Ovary (tissue), 9 donors: Measurements from ENCODE around the gene ITGA3. TPM values are rescaled to one million over a fixed set of nuclear protein-coding genes. Genes with fewer than 3 reads are reported as not detected.

ENCODE experiments used
- DNase-seq, 5 donors: peaks; one replicate each; pipeline ENCODE4 v3.0.0-alpha.2; 2019 to 2020
- H3K27ac ChIP-seq, 2 donors: fragments of 200-600 bp; one replicate each; pipeline versions ENCODE4 v1.5.1 to v1.8.0; 2019 to 2022
- H3K27me3 ChIP-seq: fragments of 200-600 bp; one replicate; pipeline ENCODE4 v1.8.0; 2022
- H3K36me3 ChIP-seq: fragments of 200-600 bp; sonication (generic); one replicate; pipeline ENCODE4 v1.5.1; 2019
- H3K4me1 ChIP-seq: one replicate; pipeline ENCODE4 v1.8.1; 2013; ENCODE audit warnings: mild to moderate bottlenecking, moderate library complexity; ENCODE audit not compliant: insufficient read depth
- H3K4me3 ChIP-seq: fragments of 200-600 bp; sonication (generic); one replicate; pipeline ENCODE4 v1.5.1; 2017
- H3K9me3 ChIP-seq, 2 donors: fragments of 200-600 bp in 1 of 2; sonication (generic) in 1 of 2; one replicate each; pipeline versions ENCODE4 v1.5.1 to v1.8.1; 2013 to 2019; ENCODE audit warnings: mild to moderate bottlenecking in 1 of 2, moderate library complexity in 1 of 2
- EP300 ChIP-seq: sonication (generic); formaldehyde crosslinking; IDR thresholded peaks from one replicate; pipeline ENCODE4 v1.6.1; 2017; ENCODE audit warnings: antibody characterized with exemption
- POLR2A ChIP-seq: fragments of 450-650 bp; IDR thresholded peaks from one replicate; pipeline ENCODE4 v1.6.1; 2017; ENCODE audit warnings: antibody characterized with exemption, mild to moderate bottlenecking, moderate library complexity
- whole genome bisulfite sequencing, 3 donors: extraction: QIAGEN DNeasy Blood & Tissue Kit in 1 of 3; methylation state at CpG; one replicate each; pipeline versions ENCODE4 v1.1.5 to v1.1.7; 2013 to 2017; 5-methylcytosine and 5-hydroxymethylcytosine counted together
- intact Hi-C, 4 donors: fragments of 100-400 bp; cut with DNase I; formaldehyde crosslinking; loops; one replicate each; pipeline versions ENCODE4 v1.11.0 to v1.15.1; 2022 to 2023
- polyA plus RNA-seq, 2 donors: library from polyadenylated mRNA; stranded (reverse); fragments of 200-250 nt in 1 of 2; fragments of 350-450 nt in 1 of 2; fragmentation: Illumina TruSeq in 1 of 2; extraction: RNeasy Lipid Tissue Mini Kit (QIAGEN cat#74804) in 1 of 2; gene quantifications; one replicate each; pipeline ENCODE4 v1.2.3, GENCODE V29; 2013 to 2014
- total RNA-seq, 7 donors: library from RNA; depleted of rRNA in 2 of 7; stranded (reverse); fragments of >200 nt in 2 of 7; fragmentation: NEBNext Ultra II Directional in 3 of 7; extraction: Animal tissue kit (Norgen Biotek cat#: 25700) in 3 of 7; gene quantifications; one replicate each; pipeline versions ENCODE4 v1.1.0 to v1.2.4, GENCODE V29; 2016 to 2023
- TF ChIP-seq, protein P1 (sequence below), 3 donors: fragments of 450-650 bp in 2 of 3; fragments of 200-600 bp in 1 of 3; IDR thresholded peaks; one replicate each; pipeline versions ENCODE4 v1.5.1 to v1.8.0; 2016 to 2022; ENCODE audit warnings: antibody characterized with exemption in 3 of 3, mild to moderate bottlenecking in 1 of 3
- donor health status: DM: no; HTN: no; CAD: no; lungs with moderate emphysema.
- donor health status: DM: no; HTN: no; CAD: no.
- donor health status: Bipolar disorder and iron deficiency.
- donor health status: DM: yes; HTN: yes; CAD: no.
- donor health status: DM: no; HTN: no; CAD: no.
- donor health status: DM: yes; HTN: yes; CAD: no.

Gene ITGA3
- total and polyA plus RNA-seq, 9 donors: 23.6 to 132 (median 34.2) TPM

DNA sequence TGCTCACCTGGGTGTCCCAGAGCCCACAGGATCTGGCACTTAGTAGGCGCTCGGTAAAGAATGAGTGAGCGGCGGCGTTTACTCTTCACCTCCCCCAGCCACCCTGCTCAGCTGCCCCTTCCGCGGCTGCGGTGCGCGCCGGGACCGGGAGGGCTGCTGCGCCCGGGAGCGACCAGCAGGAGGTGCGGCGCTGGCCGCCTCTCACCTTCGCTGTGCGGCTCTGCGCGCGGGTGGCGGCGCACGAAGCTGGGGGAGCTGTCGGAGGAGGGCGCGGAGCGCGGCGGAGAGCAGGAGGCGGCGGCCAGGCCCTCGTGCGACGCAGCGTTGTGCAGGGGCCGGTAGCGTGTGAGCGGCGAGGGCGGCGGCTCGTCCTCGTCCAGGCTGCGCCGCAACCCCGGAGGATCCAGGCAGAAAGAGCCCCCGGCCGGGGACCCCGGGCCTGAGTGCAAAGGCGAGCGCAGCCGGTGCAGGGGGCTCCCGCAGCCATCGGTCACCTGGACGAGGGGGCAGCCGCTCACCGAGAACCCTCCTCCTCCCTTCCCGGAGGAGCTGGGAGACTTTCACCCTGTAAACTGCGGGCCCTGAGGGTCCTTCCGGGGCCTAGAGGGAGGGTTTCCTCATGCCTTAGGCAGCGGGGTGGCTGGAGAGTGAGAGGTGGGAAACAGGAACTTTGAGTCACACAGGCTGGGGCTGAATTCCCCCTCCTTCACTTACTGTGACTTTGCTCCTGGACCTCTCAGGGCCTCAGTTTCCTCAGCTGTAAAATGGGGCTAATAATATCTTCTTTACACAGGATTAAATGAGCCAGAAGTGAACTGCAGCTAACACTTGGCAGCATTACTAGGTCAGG is 61.5 kb downstream of the ITGA3 start:
- intact Hi-C loops: loop anchor here in 1 of 4 donors (10.0 kb wide), 2 partner anchors 47 to 177 kb away; partner anchors contain the start of gene SGCA
- no peak overlapping the region for H3K4me3 ChIP-seq
- H3K36me3 ChIP-seq: no peaks in the 10 kb centered on the region
- no peaks in the 10 kb centered on the region for H3K9me3 ChIP-seq
- H3K27me3 ChIP-seq: no peaks in the 10 kb centered on the region
- H3K4me1 ChIP-seq: peaks cover 8% of the 10 kb centered on the region
- no peak overlapping the region for H3K27ac ChIP-seq
- DNase-seq: peak; percentile 63 to 83 (median 74)
- WGBS, 3 donors: 6 to 13% (median 7%) methylated on average over 63 to 64 of the region's 64 CpGs
- TF ChIP-seq, protein P1, sequence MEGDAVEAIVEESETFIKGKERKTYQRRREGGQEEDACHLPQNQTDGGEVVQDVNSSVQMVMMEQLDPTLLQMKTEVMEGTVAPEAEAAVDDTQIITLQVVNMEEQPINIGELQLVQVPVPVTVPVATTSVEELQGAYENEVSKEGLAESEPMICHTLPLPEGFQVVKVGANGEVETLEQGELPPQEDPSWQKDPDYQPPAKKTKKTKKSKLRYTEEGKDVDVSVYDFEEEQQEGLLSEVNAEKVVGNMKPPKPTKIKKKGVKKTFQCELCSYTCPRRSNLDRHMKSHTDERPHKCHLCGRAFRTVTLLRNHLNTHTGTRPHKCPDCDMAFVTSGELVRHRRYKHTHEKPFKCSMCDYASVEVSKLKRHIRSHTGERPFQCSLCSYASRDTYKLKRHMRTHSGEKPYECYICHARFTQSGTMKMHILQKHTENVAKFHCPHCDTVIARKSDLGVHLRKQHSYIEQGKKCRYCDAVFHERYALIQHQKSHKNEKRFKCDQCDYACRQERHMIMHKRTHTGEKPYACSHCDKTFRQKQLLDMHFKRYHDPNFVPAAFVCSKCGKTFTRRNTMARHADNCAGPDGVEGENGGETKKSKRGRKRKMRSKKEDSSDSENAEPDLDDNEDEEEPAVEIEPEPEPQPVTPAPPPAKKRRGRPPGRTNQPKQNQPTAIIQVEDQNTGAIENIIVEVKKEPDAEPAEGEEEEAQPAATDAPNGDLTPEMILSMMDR (IDR thresholded peaks at IDR 0.05): peak; percentile 38 to 86 (median 79)
- no peak for TF ChIP-seq POLR2A

DNA sequence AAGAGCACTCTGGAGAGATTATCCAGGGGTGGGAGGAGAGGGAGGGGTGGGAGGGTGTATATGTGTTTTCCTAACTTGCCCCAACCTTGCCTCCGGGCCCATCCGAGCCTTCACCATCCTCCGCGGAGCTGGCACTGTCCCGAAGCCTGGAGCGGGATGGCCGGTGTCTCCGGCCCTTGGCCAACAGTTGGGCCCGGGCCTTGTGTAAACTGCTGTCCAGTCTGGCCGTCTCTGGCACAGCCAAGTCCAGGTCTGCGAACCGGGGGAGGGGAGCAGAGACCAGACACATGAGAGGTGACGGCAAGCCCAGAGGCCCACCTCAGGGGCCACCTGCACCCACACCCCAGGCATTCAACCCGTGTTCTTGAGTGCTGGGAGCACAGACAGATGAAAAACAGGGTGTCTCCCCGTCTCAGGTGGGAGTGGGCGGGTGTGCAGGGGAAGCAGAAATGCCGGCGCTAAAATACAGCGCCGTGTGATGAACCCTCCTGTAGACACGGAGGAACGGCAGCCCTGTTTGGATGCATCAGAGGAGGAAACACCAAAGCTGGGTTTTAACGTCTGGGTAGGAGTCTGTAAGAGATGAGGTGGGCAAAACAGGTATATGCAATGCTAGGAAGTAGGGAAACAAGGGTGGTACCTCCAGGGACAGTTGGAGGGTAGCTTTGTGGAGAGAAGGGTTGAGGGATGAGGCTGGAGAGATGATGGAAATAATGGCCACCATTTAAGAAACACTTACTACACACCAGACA is 62.3 kb downstream of the ITGA3 start:
- intact Hi-C loops: loop anchor here in 1 of 4 donors (10.0 kb wide), 2 partner anchors 47 to 177 kb away; partner anchors contain the start of gene SGCA
- TF ChIP-seq EP300 (no peak), POLR2A (no peak)
- TF ChIP-seq, protein P1 (IDR thresholded peaks at IDR 0.05): no peak

DNA sequence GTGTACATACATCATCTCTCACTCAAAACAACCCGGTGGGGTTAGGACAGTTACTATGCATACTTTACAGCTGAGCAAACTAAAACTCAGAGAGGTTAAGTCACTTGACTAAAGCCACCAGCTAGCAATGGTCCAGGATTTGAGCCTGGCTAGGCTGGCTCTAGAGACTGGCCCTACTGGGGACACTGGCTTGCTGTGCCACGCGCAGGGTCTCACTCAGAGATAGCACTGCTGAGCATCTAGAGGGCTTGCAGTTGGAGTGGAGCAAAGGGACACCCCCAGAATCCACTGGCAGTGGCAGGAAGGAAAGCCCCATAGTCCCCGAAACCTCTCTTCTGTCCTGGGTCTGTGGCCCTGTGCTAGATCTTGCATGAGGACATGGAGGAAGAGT is 62.9 kb downstream of the ITGA3 start:
- peaks cover 8% of the 10 kb centered on the region for H3K4me1 ChIP-seq
- intact Hi-C loops: loop anchor here in 1 of 4 donors (10.0 kb wide), 2 partner anchors 46 to 176 kb away; partner anchors contain the start of gene SGCA
- H3K27ac ChIP-seq: no peak overlapping the region
- H3K9me3 ChIP-seq: no peaks in the 10 kb centered on the region
- H3K27me3 ChIP-seq: no peaks in the 10 kb centered on the region
- no peak for DNase-seq
- WGBS, 3 donors: 88 to 91% (median 89%) methylated on average over 4 of the region's 4 CpGs
- no peak overlapping the region for H3K4me3 ChIP-seq
- TF ChIP-seq POLR2A: no peak
- TF ChIP-seq, protein P1 (IDR thresholded peaks at IDR 0.05): no peak
- no peak for TF ChIP-seq EP300
- no peaks in the 10 kb centered on the region for H3K36me3 ChIP-seq

More for the DNA sequence above, 62.3 kb downstream of the ITGA3 start:
- Histone ChIP-seq H3K27ac (no peak overlapping the region), H3K36me3 (no peaks in the 10 kb centered on the region), H3K4me1 (peaks cover 8% of the 10 kb centered on the region), H3K9me3 (no peaks in the 10 kb centered on the region), H3K4me3 (no peak overlapping the region), H3K27me3 (no peaks in the 10 kb centered on the region)
- peak in 1 of 5 donors; percentile 65 for DNase-seq
- WGBS, 3 donors: 43 to 52% (median 44%) methylated on average over 22 to 23 of the region's 23 CpGs

DNA sequence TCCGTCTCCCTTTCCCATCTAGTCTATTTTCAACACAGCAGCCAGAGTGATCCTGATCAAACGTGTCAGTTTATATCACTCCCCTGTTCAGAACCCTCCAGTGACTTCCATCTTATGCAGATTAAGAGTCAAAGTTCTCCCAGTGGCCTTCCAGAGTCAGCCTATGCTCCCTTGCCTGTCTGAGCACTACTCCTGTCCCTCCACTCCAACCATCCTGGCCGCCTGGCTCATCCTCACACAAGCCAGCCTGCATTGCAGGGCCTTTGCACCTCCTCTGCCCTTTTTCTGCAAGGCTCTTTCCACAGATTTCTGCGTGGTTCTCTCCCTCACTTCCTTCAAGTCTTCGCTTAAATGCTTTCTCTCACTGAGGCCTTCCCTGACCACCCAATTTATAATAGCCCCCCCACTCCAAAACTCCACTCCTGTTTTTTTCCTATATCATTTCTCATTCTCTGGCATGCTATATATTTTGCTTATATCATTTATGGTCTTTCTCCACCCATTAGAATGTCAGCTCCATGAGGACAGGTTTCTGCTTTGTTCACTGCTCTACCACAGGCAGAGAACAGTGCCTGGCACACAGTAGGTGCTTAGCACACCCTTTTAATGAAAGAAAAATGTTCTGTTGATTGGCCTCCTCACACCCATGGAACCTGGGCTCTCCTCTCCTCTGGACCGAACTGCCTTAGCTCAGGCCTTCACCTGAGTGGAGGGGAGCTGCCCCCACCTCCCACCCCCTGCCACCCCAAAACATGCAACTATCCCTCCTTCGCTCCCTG is 64.8 kb downstream of the ITGA3 start:
- H3K9me3 ChIP-seq: no peaks in the 10 kb centered on the region
- 93 to 96% (median 95%) methylated on average over 7 of the region's 7 CpGs for WGBS, 3 donors

More for the DNA sequence above, 64.8 kb downstream of the ITGA3 start:
- H3K27ac ChIP-seq: no peak overlapping the region
- H3K4me1 ChIP-seq: peaks cover 10% of the 10 kb centered on the region
- no peak overlapping the region for H3K4me3 ChIP-seq
- intact Hi-C loops: no loop called here
- no peaks in the 10 kb centered on the region for H3K36me3 ChIP-seq
- TF ChIP-seq, protein P1 (IDR thresholded peaks at IDR 0.05): no peak
- TF ChIP-seq POLR2A (no peak), EP300 (no peak)
- no peaks in the 10 kb centered on the region for H3K27me3 ChIP-seq
- DNase-seq: no peak
